ENCODE data around the gene SWSAP1.

Gene SWSAP1

DNA sequence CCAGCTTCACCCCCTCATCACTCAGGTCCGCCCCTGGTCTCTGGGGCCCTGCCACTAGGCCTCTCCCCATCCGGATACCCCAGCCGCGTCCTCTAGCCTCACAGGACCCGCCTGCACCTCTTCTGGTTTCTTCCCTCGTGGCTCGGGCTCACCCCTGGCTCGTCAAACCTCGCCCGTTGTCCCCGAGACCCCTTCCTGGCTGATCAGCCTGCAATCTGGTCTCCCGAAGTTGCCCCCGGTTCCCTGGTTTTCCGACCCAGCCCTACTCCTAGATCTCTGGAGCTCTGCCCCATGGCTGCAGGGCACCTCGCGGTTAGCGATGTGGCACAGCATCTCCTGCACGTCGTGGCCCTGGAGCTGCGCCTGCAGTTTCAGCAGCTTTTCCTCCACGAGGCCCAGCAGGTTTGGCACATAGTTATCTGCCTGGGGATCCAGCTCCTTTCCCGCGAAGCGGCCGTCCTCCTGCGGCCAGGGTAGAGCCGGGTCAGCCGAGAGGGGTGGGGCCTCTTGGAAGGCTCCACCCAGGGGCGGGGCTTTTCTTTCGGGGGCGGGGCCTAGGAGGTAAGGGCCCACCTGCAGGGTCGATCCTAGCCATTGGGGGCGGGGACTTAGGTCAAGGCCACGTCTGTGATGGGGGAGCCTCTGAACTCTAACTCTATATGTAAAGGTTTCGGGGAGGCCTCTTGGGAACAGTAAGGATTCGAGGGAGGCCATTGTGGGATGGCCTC lies 47.1 kb downstream of the SWSAP1 start:
- ChIA-PET CTCF (interaction anchor here (0.6 to 1.4 kb wide), 4 partner anchors 12 to 40 kb away, joined by 4 read pairs; no protein-coding TSS in a partner anchor), POLR2A (interaction anchor here (1.1 to 1.4 kb wide), 2 partner anchors 38 to 46 kb away, joined by 4 to 6 read pairs; no protein-coding TSS in a partner anchor)
- Histone ChIP-seq H3K4me1 (ENCODE audit: control insufficient read depth, insufficient read depth, low read length) (no peaks in the 10 kb centered on the region), H3K36me3 (ENCODE audit: control insufficient read depth in 2 of 2, insufficient read depth in 1 of 2, low read length in 2 of 2) (no peaks in the 10 kb centered on the region), H3K9me3 (ENCODE audit: control insufficient read depth, insufficient read depth, low read depth, low read length) (no peaks in the 10 kb centered on the region), H3K27ac (ENCODE audit: extremely low read depth, low read depth, low read length) (no peak overlapping the region), H3K4me3 (ENCODE audit: low read depth, low read length) (no peak overlapping the region)
- TF ChIP-seq ZNF600 (tag by site-specific recombination; IDR thresholded peaks at IDR 0.05) (peak; percentile 42; the same call in 1 of the 2 replicates), HOXD13 (CRISPR knock-in tag; IDR thresholded peaks at IDR 0.05; ENCODE audit: borderline replicate concordance) (no peak), ZNF274 (IDR thresholded peaks at IDR 0.05; ENCODE audit: low read length) (no peak), ZNF274 (tag by site-specific recombination; IDR thresholded peaks at IDR 0.05; ENCODE audit: borderline replicate concordance) (no peak), ZNF473 (tag by site-specific recombination; IDR thresholded peaks at IDR 0.05) (no peak), KLF8 (tag by site-specific recombination; IDR thresholded peaks at IDR 0.05) (peak; percentile 61; the same call in 1 of the 2 replicates), ZNF621 (tag by site-specific recombination; IDR thresholded peaks at IDR 0.05) (no peak), SP2 (tag by site-specific recombination; IDR thresholded peaks at IDR 0.05) (peak; percentile 34; the same call in 1 of the 2 replicates), IKZF3 (tag by site-specific recombination; IDR thresholded peaks at IDR 0.05) (no peak), ZNF791 (tag by site-specific recombination; IDR thresholded peaks at IDR 0.05) (no peak), SP3 (tag by site-specific recombination; IDR thresholded peaks at IDR 0.05) (peak; percentile 61)
- TF ChIP-seq, protein P1, sequence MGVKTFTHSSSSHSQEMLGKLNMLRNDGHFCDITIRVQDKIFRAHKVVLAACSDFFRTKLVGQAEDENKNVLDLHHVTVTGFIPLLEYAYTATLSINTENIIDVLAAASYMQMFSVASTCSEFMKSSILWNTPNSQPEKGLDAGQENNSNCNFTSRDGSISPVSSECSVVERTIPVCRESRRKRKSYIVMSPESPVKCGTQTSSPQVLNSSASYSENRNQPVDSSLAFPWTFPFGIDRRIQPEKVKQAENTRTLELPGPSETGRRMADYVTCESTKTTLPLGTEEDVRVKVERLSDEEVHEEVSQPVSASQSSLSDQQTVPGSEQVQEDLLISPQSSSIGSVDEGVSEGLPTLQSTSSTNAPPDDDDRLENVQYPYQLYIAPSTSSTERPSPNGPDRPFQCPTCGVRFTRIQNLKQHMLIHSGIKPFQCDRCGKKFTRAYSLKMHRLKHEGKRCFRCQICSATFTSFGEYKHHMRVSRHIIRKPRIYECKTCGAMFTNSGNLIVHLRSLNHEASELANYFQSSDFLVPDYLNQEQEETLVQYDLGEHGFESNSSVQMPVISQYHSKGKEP (tag by site-specific recombination; IDR thresholded peaks at IDR 0.05) = peak; percentile 96

DNA sequence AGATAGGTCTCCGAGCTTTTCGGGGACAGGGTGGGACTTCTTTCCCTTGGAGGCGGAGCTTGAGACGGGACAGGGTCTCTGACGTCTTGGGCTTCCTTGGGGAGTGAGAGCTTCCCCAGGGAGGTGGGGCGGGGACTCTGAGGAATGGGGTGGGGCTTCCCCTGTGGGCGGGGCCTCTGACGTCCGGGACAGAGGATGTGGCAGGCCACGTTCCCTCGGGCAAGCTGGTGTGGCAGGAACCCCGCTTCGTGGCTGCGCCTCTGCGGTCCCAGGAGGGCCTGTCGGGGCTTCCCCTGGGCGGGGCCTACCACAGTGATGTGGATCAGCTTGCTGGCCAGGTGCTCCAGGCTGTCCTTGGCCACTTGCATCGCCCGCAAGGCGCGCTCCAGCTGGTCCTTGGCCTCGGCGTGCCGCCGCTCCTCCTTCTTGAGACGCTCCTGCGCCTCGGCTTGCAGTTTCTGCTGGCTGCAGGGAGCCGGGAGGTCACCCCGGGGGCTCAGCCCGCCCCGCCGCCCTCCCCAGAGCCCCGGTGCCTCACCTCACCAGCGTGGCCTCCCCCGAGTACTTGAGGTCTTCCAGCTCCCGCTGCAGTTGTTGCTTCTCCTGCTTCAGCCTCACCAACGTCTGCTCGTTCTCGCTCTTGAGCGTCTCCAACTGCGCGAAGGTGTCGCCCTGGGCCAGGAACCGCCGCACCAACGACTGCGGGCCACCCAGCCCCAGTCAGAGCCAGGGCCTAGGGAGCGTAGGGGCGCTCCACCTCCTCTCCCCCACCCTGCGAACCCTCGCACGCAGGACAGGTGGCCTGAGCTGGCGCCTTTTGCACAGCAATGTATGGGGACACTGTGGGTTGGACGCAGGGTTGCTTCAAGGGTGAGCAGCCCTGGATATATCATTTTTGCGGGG lies 47.9 kb downstream of the SWSAP1 start:
- Histone ChIP-seq H3K27ac (ENCODE audit: extremely low read depth, low read depth, low read length) (no peak overlapping the region), H3K36me3 (ENCODE audit: control insufficient read depth in 2 of 2, insufficient read depth in 1 of 2, low read length in 2 of 2) (no peaks in the 10 kb centered on the region), H3K9me3 (ENCODE audit: control insufficient read depth, insufficient read depth, low read depth, low read length) (no peaks in the 10 kb centered on the region), H3K4me1 (ENCODE audit: control insufficient read depth, insufficient read depth, low read length) (no peaks in the 10 kb centered on the region), H3K4me3 (ENCODE audit: low read depth, low read length) (no peak overlapping the region)
- CTCF ChIA-PET = interaction anchor here (1.4 kb wide), 1 partner anchor 41 kb away, joined by 4 read pairs; no protein-coding TSS in a partner anchor
- TF ChIP-seq SP3 (tag by site-specific recombination; IDR thresholded peaks at IDR 0.05) = no peak; the same call in 1 of the 2 replicates
- POLR2A ChIA-PET = interaction anchor here (1.1 to 1.4 kb wide), 2 partner anchors 39 to 47 kb away, joined by 4 to 6 read pairs; no protein-coding TSS in a partner anchor

DNA sequence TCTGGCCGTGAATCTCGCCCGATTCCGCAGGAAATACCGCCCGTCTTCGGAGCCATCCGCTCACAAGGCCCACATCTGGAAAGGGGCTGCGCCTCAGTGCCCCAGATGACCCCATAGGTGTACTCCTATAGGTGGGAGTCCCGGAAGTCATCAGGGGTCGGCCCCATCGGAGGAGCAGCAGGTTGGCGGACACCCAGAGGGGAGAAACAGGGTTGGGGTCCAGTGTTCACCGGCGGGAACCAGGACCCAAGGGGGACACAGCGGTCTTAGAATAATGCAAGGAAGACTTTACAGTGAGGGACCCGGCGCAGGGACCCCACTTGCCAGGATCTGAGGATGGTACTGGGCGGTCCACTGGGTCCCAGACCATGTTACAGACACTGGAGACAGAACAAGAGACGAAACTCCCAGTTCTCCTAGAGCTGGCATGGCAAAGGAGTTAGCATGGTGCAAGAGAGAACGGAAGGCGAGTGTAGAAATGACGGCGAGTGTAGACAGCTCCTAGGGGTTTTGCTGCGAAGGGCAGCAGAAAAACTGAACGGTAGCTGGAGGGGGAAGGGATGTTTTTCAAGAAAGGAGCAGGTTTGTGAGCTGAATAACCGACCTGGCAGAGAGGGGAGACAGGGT lies 48.8 kb downstream of the SWSAP1 start:
- H3K27ac ChIP-seq (ENCODE audit: extremely low read depth, low read depth, low read length) = no peak overlapping the region
- no peaks in the 10 kb centered on the region for H3K36me3 ChIP-seq (ENCODE audit: control insufficient read depth in 2 of 2, insufficient read depth in 1 of 2, low read length in 2 of 2)
- H3K9me3 ChIP-seq (ENCODE audit: control insufficient read depth, insufficient read depth, low read depth, low read length) = no peaks in the 10 kb centered on the region
- H3K4me1 ChIP-seq (ENCODE audit: control insufficient read depth, insufficient read depth, low read length) = no peaks in the 10 kb centered on the region
- no peak overlapping the region for H3K4me3 ChIP-seq (ENCODE audit: low read depth, low read length)
- POLR2A ChIA-PET = interaction anchor here (1.4 kb wide), 1 partner anchor 48 kb away, joined by 4 read pairs; no protein-coding TSS in a partner anchor
- TF ChIP-seq WT1 (tag by site-specific recombination; IDR thresholded peaks at IDR 0.05) (no peak), ZNF521 (tag by site-specific recombination; IDR thresholded peaks at IDR 0.05) (no peak), OVOL3 (tag by site-specific recombination; IDR thresholded peaks at IDR 0.05) (no peak), ZBTB21 (tag by site-specific recombination; IDR thresholded peaks at IDR 0.05) (no peak), ZNF366 (tag by site-specific recombination; conservative IDR thresholded peaks at IDR 0.05) (no peak), ZNF549 (tag by site-specific recombination; IDR thresholded peaks at IDR 0.05) (no peak), ZFP37 (tag by site-specific recombination; IDR thresholded peaks at IDR 0.05) (no peak), ZBTB20 (tag by site-specific recombination; IDR thresholded peaks at IDR 0.05) (no peak)
- TF ChIP-seq, protein P2, sequence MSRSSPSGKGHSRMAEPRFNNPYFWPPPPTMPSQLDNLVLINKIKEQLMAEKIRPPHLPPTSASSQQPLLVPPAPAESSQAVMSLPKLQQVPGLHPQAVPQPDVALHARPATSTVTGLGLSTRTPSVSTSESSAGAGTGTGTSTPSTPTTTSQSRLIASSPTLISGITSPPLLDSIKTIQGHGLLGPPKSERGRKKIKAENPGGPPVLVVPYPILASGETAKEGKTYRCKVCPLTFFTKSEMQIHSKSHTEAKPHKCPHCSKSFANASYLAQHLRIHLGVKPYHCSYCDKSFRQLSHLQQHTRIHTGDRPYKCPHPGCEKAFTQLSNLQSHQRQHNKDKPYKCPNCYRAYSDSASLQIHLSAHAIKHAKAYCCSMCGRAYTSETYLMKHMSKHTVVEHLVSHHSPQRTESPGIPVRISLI (tag by site-specific recombination; IDR thresholded peaks at IDR 0.05) = no peak
- TF ChIP-seq, protein P3, sequence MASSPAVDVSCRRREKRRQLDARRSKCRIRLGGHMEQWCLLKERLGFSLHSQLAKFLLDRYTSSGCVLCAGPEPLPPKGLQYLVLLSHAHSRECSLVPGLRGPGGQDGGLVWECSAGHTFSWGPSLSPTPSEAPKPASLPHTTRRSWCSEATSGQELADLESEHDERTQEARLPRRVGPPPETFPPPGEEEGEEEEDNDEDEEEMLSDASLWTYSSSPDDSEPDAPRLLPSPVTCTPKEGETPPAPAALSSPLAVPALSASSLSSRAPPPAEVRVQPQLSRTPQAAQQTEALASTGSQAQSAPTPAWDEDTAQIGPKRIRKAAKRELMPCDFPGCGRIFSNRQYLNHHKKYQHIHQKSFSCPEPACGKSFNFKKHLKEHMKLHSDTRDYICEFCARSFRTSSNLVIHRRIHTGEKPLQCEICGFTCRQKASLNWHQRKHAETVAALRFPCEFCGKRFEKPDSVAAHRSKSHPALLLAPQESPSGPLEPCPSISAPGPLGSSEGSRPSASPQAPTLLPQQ (tag by site-specific recombination; IDR thresholded peaks at IDR 0.05) = no peak
- CTCF ChIA-PET = interaction anchor here (1.2 to 1.4 kb wide), 2 partner anchors 12 to 40 kb away, joined by 3 to 5 read pairs; partner anchors contain the start of genes ODAD3 and PRKCSH
